K562 (cell line): ENCODE measurements around the gene YIPF4. TPM values are rescaled to one million over a fixed set of nuclear protein-coding genes. Genes with fewer than 3 reads are reported as not detected.

Source experiments
- ATAC-seq: fragments of 200-7000 bp; cut with Tn5 transposase; 3 replicates; pipeline ENCODE4 v1.9.1; 2020; ENCODE audit warnings: moderate library complexity
- BruUV-seq: library from RNA; stranded (reverse); fragments of 400-500 nt; replicated peaks from 2 replicates; lab custom pipeline; 2021; lab: Mats Ljungman, UMichigan
- CTCF ChIA-PET: fragments of 300-600 bp; formaldehyde crosslinking; extraction: SDS; loops from one replicate; lab custom pipeline; 2021; ENCODE audit warnings: low intra/inter-chr PET ratio; lab: Yijun Ruan, JAX
- POLR2A ChIA-PET: fragments of 300-600, 350-650 bp; sonication (Branson Sonifier 250); formaldehyde crosslinking; extraction: SDS; loops from one replicate; lab custom pipeline; 2021; ENCODE audit warnings: antibody characterized with exemption, inconsistent platforms; lab: Yijun Ruan, JAX
- DNase-seq, 4 experiments: peaks; one replicate each; pipeline versions ENCODE4 v3.0.0 to v3.0.0-alpha.2; 2011 to 2018; ENCODE audit warnings: low spot score in 3 of 4, mixed read lengths in 3 of 4; ENCODE audit errors: extremely low read depth in 1 of 4
- FAIRE-seq: peaks from 2 replicates; lab custom pipeline; 2011; peaks lifted over from hg19 to GRCh38; lab: Jason Lieb, UNC
- H2AFZ ChIP-seq: 2 replicates; pipeline ENCODE4 v1.6.0; 2011; ENCODE audit warnings: low read depth, low read length, control low read depth, inconsistent platforms
- H3K27ac ChIP-seq: fragments of 200-600 bp; 3 replicates; pipeline ENCODE4 v1.8.0; 2011; ENCODE audit warnings: low read depth, mild to moderate bottlenecking, control low read depth, inconsistent platforms, low read length, moderate library complexity, mixed read lengths; ENCODE audit errors: extremely low read depth
- H3K27me3 ChIP-seq, 2 experiments: fragments of 300-600 bp in 1 of 2; 2 replicates in 1 of 2; 3 replicates in 1 of 2; pipeline versions ENCODE4 v1.6.0 to v1.8.0; 2011; ENCODE audit warnings: inconsistent platforms in 2 of 2, low read length in 2 of 2, mild to moderate bottlenecking in 1 of 2, mixed read lengths in 1 of 2, moderate library complexity in 1 of 2; ENCODE audit not compliant: control insufficient read depth in 2 of 2, insufficient read depth in 2 of 2
- H3K36me3 ChIP-seq: fragments of 300-600 bp; 3 replicates; pipeline ENCODE4 v1.8.0; 2011; ENCODE audit warnings: mild to moderate bottlenecking, low read length, inconsistent platforms; ENCODE audit not compliant: control insufficient read depth, insufficient read depth
- H3K4me1 ChIP-seq, 2 experiments: fragments of 200-600 bp in 1 of 2; replicated peaks in 1 of 2; 2 replicates in 1 of 2; 3 replicates in 1 of 2; pipeline versions ENCODE4 v1.5.1 to v1.8.0; 2011; ENCODE audit warnings: inconsistent platforms in 2 of 2, low read length in 2 of 2, mild to moderate bottlenecking in 1 of 2, mixed read lengths in 1 of 2, moderate library complexity in 1 of 2; ENCODE audit not compliant: control insufficient read depth in 2 of 2, insufficient read depth in 2 of 2
- H3K4me2 ChIP-seq: 2 replicates; pipeline ENCODE4 v1.6.1; 2011; ENCODE audit warnings: low read length, control low read depth, inconsistent platforms, mixed read lengths; ENCODE audit not compliant: insufficient read depth
- H3K4me3 ChIP-seq: fragments of 200-600 bp; sonication (generic), shearing (Covaris generic); 2 replicates; pipeline ENCODE4 v1.5.1; 2016; ENCODE audit warnings: control low read depth, inconsistent platforms
- H3K79me2 ChIP-seq: fragments of 200-600 bp; 3 replicates; pipeline ENCODE4 v1.8.0; 2011; ENCODE audit warnings: low read length, inconsistent platforms; ENCODE audit not compliant: control insufficient read depth, insufficient read depth
- H3K9ac ChIP-seq, 2 experiments: 2 replicates each; pipeline versions ENCODE4 v1.6.0 to v1.6.1; 2011; ENCODE audit warnings: low read depth in 2 of 2, low read length in 2 of 2, control low read depth in 1 of 2, inconsistent platforms in 1 of 2, mild to moderate bottlenecking in 1 of 2, mixed read lengths in 1 of 2; ENCODE audit not compliant: insufficient read depth in 1 of 2
- H3K9me1 ChIP-seq: one replicate; pipeline ENCODE4 v1.6.0; 2011; ENCODE audit warnings: inconsistent platforms, mild to moderate bottlenecking, low read length, moderate library complexity; ENCODE audit not compliant: control insufficient read depth, insufficient read depth
- H3K9me3 ChIP-seq: replicated peaks from 2 replicates; pipeline ENCODE4 v1.5.1; 2011; ENCODE audit warnings: low read depth, low read length, inconsistent platforms; ENCODE audit not compliant: control insufficient read depth, insufficient read depth
- H4K20me1 ChIP-seq: replicated peaks from 2 replicates; pipeline ENCODE4 v1.6.1; 2011; ENCODE audit warnings: low read length, inconsistent platforms, mixed read lengths; ENCODE audit not compliant: control insufficient read depth, insufficient read depth
- KDM2B ChIP-seq: fragments of 250-450 bp; sonication (Bioruptor Pico); IDR thresholded peaks from 2 replicates; pipeline ENCODE4 v1.8.0; 2021; ENCODE audit warnings: mild to moderate bottlenecking, moderate library complexity
- MYBL2 ChIP-seq, 2 experiments: fragments of 450-650 bp in 1 of 2; sonication (generic) in 1 of 2; formaldehyde crosslinking in 1 of 2; IDR thresholded peaks; 2 replicates each; pipeline versions ENCODE4 v1.6.1 to v1.8.1; 2017 to 2022; ENCODE audit warnings: borderline replicate concordance in 1 of 2, inconsistent platforms in 1 of 2, low read depth in 1 of 2, mild to moderate bottlenecking in 1 of 2, missing genetic modification reagents in 1 of 2, moderate library complexity in 1 of 2
- PKNOX1 ChIP-seq: fragments of 450-650 bp; IDR thresholded peaks from 2 replicates; pipeline ENCODE4 v1.6.1; 2016
- POLR2B ChIP-seq: fragments of 450-650 bp; IDR thresholded peaks from 2 replicates; pipeline ENCODE4 v1.6.1; 2018; ENCODE audit warnings: low read depth; ENCODE audit not compliant: partially characterized antibody
- RFX5 ChIP-seq: IDR thresholded peaks from 2 replicates; pipeline ENCODE4 v1.6.1; 2011; ENCODE audit warnings: low read depth, mild to moderate bottlenecking, improper control_type of control experiment, low read length
- SRF ChIP-seq, 2 experiments: fragments of 250-450, 450-650 bp in 1 of 2; sonication (Bioruptor Pico) in 1 of 2; sonication (generic) in 1 of 2; formaldehyde crosslinking; IDR thresholded peaks; 2 replicates each; pipeline versions ENCODE4 v1.5.0 to v1.5.1; 2020 to 2022; ENCODE audit warnings: mild to moderate bottlenecking in 1 of 2, missing genetic modification reagents in 1 of 2
- SUPT5H ChIP-seq: fragments of 450-650 bp; IDR thresholded peaks from 2 replicates; pipeline ENCODE4 v1.6.1; 2016
- ZNF143 ChIP-seq: sonication (generic); formaldehyde crosslinking; IDR thresholded peaks from 2 replicates; pipeline ENCODE4 v1.9.0; 2022; ENCODE audit warnings: mild to moderate bottlenecking, missing genetic modification reagents
- ZNF146 ChIP-seq: IDR thresholded peaks from one replicate; pipeline ENCODE4 v1.6.1; 2018; ENCODE audit warnings: missing compliant biosample characterization; ENCODE audit not compliant: unreplicated experiment
- ZNF175 ChIP-seq: fragments of 200-800 bp; sonication (Bioruptor generic); IDR thresholded peaks from 2 replicates; pipeline ENCODE4 v1.6.1; 2016; ENCODE audit warnings: low read depth, mild to moderate bottlenecking, missing genetic modification characterization, missing compliant biosample characterization
- WGBS: fragments of 100-300 bp; shearing (Covaris generic); methylation state at CpG from one replicate; pipeline ENCODE4 v1.1.6; 2016; ENCODE audit warnings: low coverage, mixed read lengths; ENCODE audit not compliant: insufficient coverage; ENCODE audit errors: missing lambda C conversion rate; 5-methylcytosine and 5-hydroxymethylcytosine counted together
- in situ Hi-C: fragments of 300-500 bp; cut with MboI; formaldehyde crosslinking; loops from 4 replicates; pipeline ENCODE4 v1.15.0; 2018; ENCODE audit warnings: inconsistent platforms, mixed read lengths
- intact Hi-C: fragments of 100-400 bp; cut with micrococcal nuclease; formaldehyde crosslinking; loops from 2 replicates; pipeline ENCODE4 v1.14.2; 2022
- polyA plus RNA-seq, 8 experiments: library from polyadenylated mRNA; depleted of rRNA in 4 of 8; stranded (reverse) in 5 of 8; unstranded in 3 of 8; fragments of >200 nt; fragmentation: Nextera tagmentation in 2 of 8; fragmentation: Illumina TruSeq in 1 of 8; extraction: Ambion mirVana in 2 of 8; extraction: Trizol in 1 of 8; gene quantifications; 2 replicates each; pipeline versions ENCODE4 v1.2.1 to v1.2.3, GENCODE V29; 2011 to 2014; ENCODE audit warnings: inconsistent platforms in 1 of 8, missing spikeins in 1 of 8
- total RNA-seq, 7 experiments: library from RNA; depleted of rRNA in 6 of 7; stranded (reverse); fragments of >200 nt in 6 of 7; fragmentation: Illumina TruSeq in 2 of 7; extraction: Trizol in 2 of 7; gene quantifications; 2 replicates each; pipeline versions ENCODE4 v1.2.1 to v1.2.3, GENCODE V29; 2011 to 2021; ENCODE audit warnings: low replicate concordance in 1 of 7
- TF ChIP-seq, protein P1 (sequence below): fragments of 450-650 bp; IDR thresholded peaks from 2 replicates; pipeline ENCODE4 v1.6.1; 2017; ENCODE audit warnings: antibody characterized with exemption, mild to moderate bottlenecking

The YIPF4 gene
- total and polyA plus RNA-seq, 9 of the 15 experiments (the other 6 are each of a cell fraction or from before 2014, with no cell fraction given), result 4.9 to 46.9 (median 17.5) TPM

DNA sequence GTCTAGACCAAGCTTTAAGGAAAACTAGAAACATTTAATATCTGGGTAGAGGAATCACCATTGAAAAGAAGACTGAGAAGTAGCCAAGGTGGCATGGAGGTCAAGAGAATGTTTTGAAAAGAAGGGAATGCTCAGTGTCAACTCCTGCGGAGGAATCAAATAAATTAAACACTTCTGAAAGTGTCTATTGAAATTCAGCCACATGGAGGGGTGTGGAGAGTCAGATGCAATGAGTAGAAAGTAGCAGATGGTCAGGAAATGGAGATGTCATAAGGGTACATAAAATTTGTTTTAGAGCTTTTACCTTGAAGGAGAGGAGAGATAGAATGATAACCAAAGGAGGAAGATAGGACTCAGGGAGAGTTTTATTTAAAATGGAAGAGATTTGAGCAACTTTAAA is 48.1 kb upstream of the YIPF4 start:
- H3K4me2 ChIP-seq, result no peak overlapping the region
- no peak overlapping the region for H3K4me3 ChIP-seq
- DNase-seq (no peak), ATAC-seq (no peak), FAIRE-seq (no peak)
- WGBS, result 6% methylated on average over 1 of the region's 1 CpG
- TF ChIP-seq RFX5, result no peak
- peak; percentile 27 for TF ChIP-seq POLR2B
- ChIA-PET CTCF (no interaction called here), POLR2A (interaction anchor here (0.6 to 1.3 kb wide), 3 partner anchors 13 to 684 kb away, joined by 3 read pairs; no protein-coding TSS in a partner anchor)
- H3K4me1 ChIP-seq, result no peaks in the 10 kb centered on the region
- H3K27ac ChIP-seq, result no peak overlapping the region
- intact Hi-C loops (no loop called here), in situ Hi-C loops (no loop called here)
- H3K79me2 ChIP-seq, result no peaks in the 10 kb centered on the region
- H3K9me1 ChIP-seq, result no peaks in the 10 kb centered on the region
- BruUV-seq, result no TSS peak
- no peaks in the 10 kb centered on the region for H4K20me1 ChIP-seq
- H3K36me3 ChIP-seq, result peaks cover 3% of the 10 kb centered on the region; the same call in 1 of the 3 replicates
- H3K27me3 ChIP-seq, result no peaks in the 10 kb centered on the region
- no peak overlapping the region for H2AFZ ChIP-seq
- H3K9me3 ChIP-seq, result no peaks in the 10 kb centered on the region
- H3K9ac ChIP-seq, result no peak overlapping the region

GRCh38 chr2:32231959-32232358 is 45.7 kb upstream of the YIPF4 start:
- no peaks in the 10 kb centered on the region for H3K79me2 ChIP-seq
- H3K9ac ChIP-seq, result no peak overlapping the region
- no peak overlapping the region for H3K27ac ChIP-seq
- WGBS, result 17% methylated on average over 4 of the region's 4 CpGs
- ChIA-PET POLR2A (no interaction called here), CTCF (no interaction called here)
- H3K4me2 ChIP-seq, result no peak overlapping the region
- H3K4me1 ChIP-seq, result no peaks in the 10 kb centered on the region; a peak in 1 of 5 replicates
- no peaks in the 10 kb centered on the region for H3K36me3 ChIP-seq
- DNase-seq (no peak), FAIRE-seq (no peak), ATAC-seq (no peak)
- no peaks in the 10 kb centered on the region for H3K9me1 ChIP-seq
- no peaks in the 10 kb centered on the region for H3K27me3 ChIP-seq
- no peaks in the 10 kb centered on the region for H3K9me3 ChIP-seq
- BruUV-seq, result no TSS peak
- H3K4me3 ChIP-seq, result no peak overlapping the region
- in situ Hi-C loops (no loop called here), intact Hi-C loops (no loop called here)
- no peak overlapping the region for H2AFZ ChIP-seq
- H4K20me1 ChIP-seq, result no peaks in the 10 kb centered on the region
- TF ChIP-seq ZNF143 (CRISPR knock-in tag), result no peak
- TF ChIP-seq KDM2B (CRISPR knock-in tag), result no peak
- no peak for TF ChIP-seq MYBL2 (IDR thresholded peaks at IDR 0.05; ENCODE audit: low read depth)
- TF ChIP-seq MYBL2 (CRISPR knock-in tag; IDR thresholded peaks at IDR 0.05; ENCODE audit: borderline replicate concordance), result no peak
- no peak for TF ChIP-seq ZNF175 (CRISPR knock-in tag)
- TF ChIP-seq SUPT5H, result no peak
- TF ChIP-seq ZNF146 (CRISPR knock-in tag), result no peak
- no peak for TF ChIP-seq SRF (CRISPR knock-in tag; IDR thresholded peaks at IDR 0.05)
- TF ChIP-seq, protein P1, sequence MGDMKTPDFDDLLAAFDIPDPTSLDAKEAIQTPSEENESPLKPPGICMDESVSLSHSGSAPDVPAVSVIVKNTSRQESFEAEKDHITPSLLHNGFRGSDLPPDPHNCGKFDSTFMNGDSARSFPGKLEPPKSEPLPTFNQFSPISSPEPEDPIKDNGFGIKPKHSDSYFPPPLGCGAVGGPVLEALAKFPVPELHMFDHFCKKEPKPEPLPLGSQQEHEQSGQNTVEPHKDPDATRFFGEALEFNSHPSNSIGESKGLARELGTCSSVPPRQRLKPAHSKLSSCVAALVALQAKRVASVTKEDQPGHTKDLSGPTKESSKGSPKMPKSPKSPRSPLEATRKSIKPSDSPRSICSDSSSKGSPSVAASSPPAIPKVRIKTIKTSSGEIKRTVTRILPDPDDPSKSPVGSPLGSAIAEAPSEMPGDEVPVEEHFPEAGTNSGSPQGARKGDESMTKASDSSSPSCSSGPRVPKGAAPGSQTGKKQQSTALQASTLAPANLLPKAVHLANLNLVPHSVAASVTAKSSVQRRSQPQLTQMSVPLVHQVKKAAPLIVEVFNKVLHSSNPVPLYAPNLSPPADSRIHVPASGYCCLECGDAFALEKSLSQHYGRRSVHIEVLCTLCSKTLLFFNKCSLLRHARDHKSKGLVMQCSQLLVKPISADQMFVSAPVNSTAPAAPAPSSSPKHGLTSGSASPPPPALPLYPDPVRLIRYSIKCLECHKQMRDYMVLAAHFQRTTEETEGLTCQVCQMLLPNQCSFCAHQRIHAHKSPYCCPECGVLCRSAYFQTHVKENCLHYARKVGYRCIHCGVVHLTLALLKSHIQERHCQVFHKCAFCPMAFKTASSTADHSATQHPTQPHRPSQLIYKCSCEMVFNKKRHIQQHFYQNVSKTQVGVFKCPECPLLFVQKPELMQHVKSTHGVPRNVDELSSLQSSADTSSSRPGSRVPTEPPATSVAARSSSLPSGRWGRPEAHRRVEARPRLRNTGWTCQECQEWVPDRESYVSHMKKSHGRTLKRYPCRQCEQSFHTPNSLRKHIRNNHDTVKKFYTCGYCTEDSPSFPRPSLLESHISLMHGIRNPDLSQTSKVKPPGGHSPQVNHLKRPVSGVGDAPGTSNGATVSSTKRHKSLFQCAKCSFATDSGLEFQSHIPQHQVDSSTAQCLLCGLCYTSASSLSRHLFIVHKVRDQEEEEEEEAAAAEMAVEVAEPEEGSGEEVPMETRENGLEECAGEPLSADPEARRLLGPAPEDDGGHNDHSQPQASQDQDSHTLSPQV, result no peak
- no peak for TF ChIP-seq PKNOX1
